Esophagus muscularis mucosa (tissue), 4 donors: ENCODE results near the gene UBAP2L. TPM values are rescaled to one million over a fixed set of nuclear protein-coding genes. Genes with fewer than 3 reads are reported as not detected.
A peak's percentile ranks its signal among the peaks of the same experiment; 100 is the strongest.
"Not testable (repeated sequence)": the region's sequence is repeated elsewhere in the genome, so short reads cannot be mapped to it uniquely, and the experiment has no call there.

Source experiments
- DNase-seq: peaks from one replicate; pipeline ENCODE4 v3.0.0-alpha.2; 2017; ENCODE audit errors: extremely low spot score
- H3K27ac ChIP-seq, 4 donors: fragments of 200-600 bp; sonication (generic); replicated peaks in 1 of 4; 1 replicate in 3 of 4; 2 replicates in 1 of 4; pipeline ENCODE4 v1.5.1; 2016 to 2019; ENCODE audit warnings: mild to moderate bottlenecking in 1 of 4
- H3K27me3 ChIP-seq, 4 donors: fragments of 200-600 bp; sonication (generic); one replicate each; pipeline versions ENCODE4 v1.5.1 to v1.6.0; 2016 to 2019
- H3K36me3 ChIP-seq, 4 donors: fragments of 200-600 bp; sonication (generic); one replicate each; pipeline ENCODE4 v1.5.1; 2016 to 2019
- H3K4me1 ChIP-seq, 4 donors: fragments of 200-600 bp; sonication (generic); one replicate each; pipeline ENCODE4 v1.5.1; 2016 to 2019
- H3K4me3 ChIP-seq, 4 donors: fragments of 200-600 bp; sonication (generic); 1 replicate in 2 of 4; 2 replicates in 2 of 4; pipeline ENCODE4 v1.5.1; 2016 to 2019; ENCODE audit warnings: mild to moderate bottlenecking in 4 of 4, moderate library complexity in 1 of 4
- H3K9me3 ChIP-seq, 4 donors: fragments of 200-600 bp; sonication (generic); 1 replicate in 3 of 4; 2 replicates in 1 of 4; pipeline ENCODE4 v1.5.1; 2016 to 2019
- EP300 ChIP-seq: sonication (generic); formaldehyde crosslinking; IDR thresholded peaks from one replicate; pipeline ENCODE4 v1.6.1; 2017; ENCODE audit warnings: antibody characterized with exemption
- POLR2A ChIP-seq: fragments of 450-650 bp; IDR thresholded peaks from one replicate; pipeline ENCODE4 v1.6.1; 2017; ENCODE audit warnings: antibody characterized with exemption, moderate library complexity, mild to moderate bottlenecking, low read depth
- POLR2AphosphoS5 ChIP-seq, 2 donors: sonication (generic); formaldehyde crosslinking; IDR thresholded peaks; one replicate each; pipeline ENCODE4 v1.6.1; 2017; ENCODE audit warnings: antibody characterized with exemption in 2 of 2
- WGBS: methylation state at CpG from one replicate; pipeline ENCODE4 v1.1.5; 2018; 5-methylcytosine and 5-hydroxymethylcytosine counted together
- intact Hi-C: fragments of 100-400 bp; cut with DNase I; formaldehyde crosslinking; loops from one replicate; pipeline ENCODE4 v1.15.1; 2023
- total RNA-seq, 4 donors: library from RNA; depleted of rRNA; stranded (reverse); fragments of >200 nt; gene quantifications; one replicate each; pipeline versions ENCODE4 v1.1.0 to v1.2.1, GENCODE V29; 2016
- TF ChIP-seq, protein P1 (sequence below), 3 experiments: fragments of 200-600 bp in 2 of 3; fragments of 450-650 bp in 1 of 3; sonication (generic) in 2 of 3; IDR thresholded peaks; one replicate each; pipeline ENCODE4 v1.5.1; 2017 to 2019; ENCODE audit warnings: antibody characterized with exemption in 3 of 3, mild to moderate bottlenecking in 2 of 3, moderate library complexity in 1 of 3

The UBAP2L gene
- total RNA-seq, 4 donors from 2014 or later = 53.6 to 79.7 (median 63.4) TPM

DNA sequence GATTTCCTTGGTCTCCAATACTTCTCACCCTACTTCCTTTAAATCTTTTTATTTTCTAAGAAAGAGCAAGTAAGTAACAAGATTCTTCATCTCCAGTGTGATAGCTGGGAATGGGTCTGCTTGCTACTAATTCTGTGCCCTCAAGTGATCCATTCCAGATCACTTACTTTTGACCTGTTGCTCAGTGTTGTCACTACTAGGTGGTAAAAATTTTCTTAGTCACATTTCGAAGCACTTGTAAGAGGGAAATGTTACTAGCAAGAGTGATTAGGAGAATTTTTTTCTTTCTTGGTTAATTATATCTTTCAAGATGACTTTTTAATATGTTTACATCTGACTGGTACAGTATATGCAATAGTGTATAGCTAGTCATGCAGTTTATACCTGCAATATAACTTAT, 2.2 kb downstream of the UBAP2L start:
- intact Hi-C loops = no loop called here
- Histone ChIP-seq H3K27ac (peak overlapping the region in 3 of 4 donors; percentile 98 to 100 (median 98)), H3K36me3 (peaks cover 13 to 42% (median 30%) of the 10 kb centered on the region in 4 donors), H3K9me3 (no peaks in the 10 kb centered on the region), H3K27me3 (no peaks in the 10 kb centered on the region), H3K4me3 (no peak overlapping the region), H3K4me1 (peaks cover 41 to 65% (median 57%) of the 10 kb centered on the region in 4 donors)
- 82% methylated on average over 1 of the region's 1 CpG for WGBS
- TF ChIP-seq, protein P1, sequence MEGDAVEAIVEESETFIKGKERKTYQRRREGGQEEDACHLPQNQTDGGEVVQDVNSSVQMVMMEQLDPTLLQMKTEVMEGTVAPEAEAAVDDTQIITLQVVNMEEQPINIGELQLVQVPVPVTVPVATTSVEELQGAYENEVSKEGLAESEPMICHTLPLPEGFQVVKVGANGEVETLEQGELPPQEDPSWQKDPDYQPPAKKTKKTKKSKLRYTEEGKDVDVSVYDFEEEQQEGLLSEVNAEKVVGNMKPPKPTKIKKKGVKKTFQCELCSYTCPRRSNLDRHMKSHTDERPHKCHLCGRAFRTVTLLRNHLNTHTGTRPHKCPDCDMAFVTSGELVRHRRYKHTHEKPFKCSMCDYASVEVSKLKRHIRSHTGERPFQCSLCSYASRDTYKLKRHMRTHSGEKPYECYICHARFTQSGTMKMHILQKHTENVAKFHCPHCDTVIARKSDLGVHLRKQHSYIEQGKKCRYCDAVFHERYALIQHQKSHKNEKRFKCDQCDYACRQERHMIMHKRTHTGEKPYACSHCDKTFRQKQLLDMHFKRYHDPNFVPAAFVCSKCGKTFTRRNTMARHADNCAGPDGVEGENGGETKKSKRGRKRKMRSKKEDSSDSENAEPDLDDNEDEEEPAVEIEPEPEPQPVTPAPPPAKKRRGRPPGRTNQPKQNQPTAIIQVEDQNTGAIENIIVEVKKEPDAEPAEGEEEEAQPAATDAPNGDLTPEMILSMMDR (IDR thresholded peaks at IDR 0.05) = no peak
- no peak for TF ChIP-seq EP300
- DNase-seq = no peak

DNA sequence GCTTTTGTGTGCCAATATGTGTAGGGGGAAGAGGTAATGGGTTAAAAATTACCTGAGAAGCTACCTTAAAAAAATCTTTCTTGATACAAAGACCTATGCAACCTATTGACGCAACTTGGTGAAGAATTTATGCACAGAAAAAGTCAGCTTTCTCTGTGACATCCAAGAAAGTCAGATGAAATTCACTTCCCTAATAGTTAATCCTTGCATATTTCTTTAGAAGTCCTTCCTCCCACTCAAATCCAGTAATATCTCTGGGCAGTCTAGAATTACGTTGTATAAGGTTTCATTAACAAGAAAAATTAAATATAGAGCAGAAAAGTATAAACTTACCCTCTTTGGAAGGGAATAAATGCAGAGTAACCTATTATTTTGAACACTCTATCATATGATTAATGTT, 2.9 kb downstream of the UBAP2L start:
- Histone ChIP-seq H3K27me3 (no peaks in the 10 kb centered on the region), H3K36me3 (peaks cover 20 to 42% (median 33%) of the 10 kb centered on the region in 4 donors), H3K4me1 (peaks cover 34 to 58% (median 50%) of the 10 kb centered on the region in 4 donors), H3K9me3 (no peaks in the 10 kb centered on the region), H3K27ac (peak overlapping the region in 1 of 4 donors; percentile 100), H3K4me3 (no peak overlapping the region)
- TF ChIP-seq POLR2A (no peak), POLR2AphosphoS5 (IDR thresholded peaks at IDR 0.05) (no peak), EP300 (no peak)
- TF ChIP-seq, protein P1 (IDR thresholded peaks at IDR 0.05) = no peak
- WGBS = 47% methylated on average over 2 of the region's 2 CpGs
- intact Hi-C loops = no loop called here
- DNase-seq = no peak

DNA sequence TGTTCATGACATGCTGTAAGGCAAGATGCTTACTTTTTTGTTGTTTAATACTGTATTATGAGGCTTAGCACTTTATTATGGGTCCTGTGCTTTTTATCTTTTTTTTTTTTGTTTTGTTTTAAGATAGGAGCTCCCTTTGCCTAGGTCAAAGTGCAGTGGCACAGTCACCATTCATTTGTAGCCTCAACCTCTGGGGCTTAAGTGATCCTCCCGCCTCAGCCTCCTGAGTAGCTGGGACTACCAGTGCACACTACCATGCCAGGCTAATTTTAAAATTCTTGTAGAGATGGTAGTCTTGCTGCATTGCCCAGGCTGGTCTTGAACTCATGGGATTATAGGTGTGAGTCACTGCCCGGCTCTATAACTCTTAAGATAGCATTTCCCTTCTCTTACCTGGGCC, 4.6 kb downstream of the UBAP2L start:
- 100% methylated on average over 2 of the region's 2 CpGs for WGBS
- H3K4me3 ChIP-seq = no peak overlapping the region
- no peak for TF ChIP-seq EP300
- no peak for TF ChIP-seq POLR2AphosphoS5 (IDR thresholded peaks at IDR 0.05)
- TF ChIP-seq, protein P1 (IDR thresholded peaks at IDR 0.05) = no peak
- TF ChIP-seq POLR2A = no peak
- no peak for DNase-seq
- no peak overlapping the region for H3K27ac ChIP-seq
- H3K4me1 ChIP-seq = peaks cover 24 to 46% (median 39%) of the 10 kb centered on the region in 4 donors
- H3K27me3 ChIP-seq = no peaks in the 10 kb centered on the region
- intact Hi-C loops = no loop called here
- peaks cover 38 to 56% (median 48%) of the 10 kb centered on the region in 4 donors for H3K36me3 ChIP-seq
- no peaks in the 10 kb centered on the region for H3K9me3 ChIP-seq

DNA sequence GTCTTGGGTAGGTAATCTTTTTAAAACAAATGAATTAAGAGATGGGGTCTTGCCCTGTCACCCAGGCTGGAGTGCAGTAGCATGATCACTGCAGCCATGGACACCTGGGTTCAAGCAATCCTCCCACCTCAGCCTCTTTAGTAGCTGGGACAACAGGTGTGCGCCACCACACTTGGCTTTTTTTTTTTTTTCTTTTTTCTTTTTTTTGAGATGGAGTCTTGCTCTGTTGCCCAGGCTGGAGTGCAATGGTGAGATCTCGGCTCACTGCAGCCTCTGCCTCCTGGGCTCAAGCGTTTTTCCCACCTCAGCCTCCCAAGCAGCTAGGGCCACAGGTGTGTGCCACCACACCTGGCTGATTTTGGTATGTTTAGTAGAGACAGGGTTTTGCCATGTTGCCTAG, 10.4 kb downstream of the UBAP2L start:
- H3K4me3 ChIP-seq, intact Hi-C loops, H3K27ac ChIP-seq, H3K27me3 ChIP-seq, DNase-seq, H3K9me3 ChIP-seq, H3K4me1 ChIP-seq: not testable (repeated sequence)
- H3K36me3 ChIP-seq = peaks cover 88 to 100% (median 96%) of the 10 kb centered on the region in 4 donors
- WGBS = 100% methylated on average over 3 of the region's 3 CpGs

DNA sequence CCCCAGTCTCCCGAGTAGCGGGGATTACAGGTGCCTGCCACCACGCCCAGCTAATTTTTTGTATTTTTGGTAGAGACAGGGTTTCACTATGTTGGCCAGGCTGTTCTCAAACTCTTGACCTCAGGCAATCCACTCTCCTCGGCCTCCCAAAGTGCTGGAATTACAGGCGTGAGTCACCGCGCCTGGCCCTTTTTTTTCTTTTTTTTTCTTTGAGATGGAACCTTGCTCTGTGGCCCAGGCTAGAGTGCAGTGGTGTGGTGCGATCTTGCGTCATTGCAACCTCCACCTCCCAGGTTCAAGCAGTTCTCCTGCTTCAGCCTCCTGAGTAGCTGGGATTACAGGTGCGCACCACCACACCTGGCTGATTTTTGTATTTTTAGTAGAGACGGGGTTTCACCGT, 12.4 kb downstream of the UBAP2L start:
- peaks cover 89 to 100% (median 96%) of the 10 kb centered on the region in 4 donors for H3K36me3 ChIP-seq
- intact Hi-C loops, DNase-seq, H3K4me3 ChIP-seq, H3K27ac ChIP-seq, H3K4me1 ChIP-seq, H3K27me3 ChIP-seq, H3K9me3 ChIP-seq: not testable (repeated sequence)
- 95% methylated on average over 12 of the region's 12 CpGs for WGBS

DNA sequence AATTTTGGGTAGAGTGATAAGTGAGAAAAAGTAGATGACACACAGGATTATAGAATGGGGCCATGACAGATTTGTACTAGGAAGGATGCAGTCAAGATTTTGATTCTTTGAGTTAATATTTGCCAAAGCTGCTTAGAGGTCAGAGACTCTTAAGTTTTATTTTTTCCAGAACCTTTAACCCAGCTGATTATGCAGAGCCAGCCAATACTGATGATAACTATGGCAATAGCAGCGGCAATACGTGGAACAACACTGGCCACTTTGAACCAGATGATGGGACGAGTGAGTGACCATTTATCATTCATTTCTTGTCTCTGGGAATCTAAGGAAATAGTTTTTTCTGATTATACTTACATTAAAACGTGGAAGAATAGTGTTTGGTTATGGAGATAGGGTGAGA, 16.1 kb downstream of the UBAP2L start:
- H3K27me3 ChIP-seq = no peaks in the 10 kb centered on the region
- intact Hi-C loops = no loop called here
- 89% methylated on average over 4 of the region's 4 CpGs for WGBS

More for the DNA sequence above, 16.1 kb downstream of the UBAP2L start:
- no peak overlapping the region for H3K4me3 ChIP-seq
- H3K9me3 ChIP-seq = no peaks in the 10 kb centered on the region
- no peak for DNase-seq
- H3K36me3 ChIP-seq = peaks cover 64 to 100% (median 94%) of the 10 kb centered on the region in 4 donors
- H3K4me1 ChIP-seq = peaks cover 0 to 5% (median 0%) of the 10 kb centered on the region in 4 donors
- no peak for TF ChIP-seq EP300
- no peak for TF ChIP-seq POLR2AphosphoS5 (IDR thresholded peaks at IDR 0.05)
- no peak for TF ChIP-seq POLR2A
- H3K27ac ChIP-seq = no peak overlapping the region
